GM21423 (cell line): ENCODE measurements around the gene DUSP2.
A peak's percentile ranks its signal among the peaks of the same experiment; 100 is the strongest.

Experiments
- ATAC-seq: cut with Tn5 transposase; IDR thresholded peaks from one replicate; pipeline ENCODE4 v1.9.1; 2021; ENCODE audit warnings: mild to moderate bottlenecking, moderate library complexity; ENCODE audit not compliant: unreplicated experiment

DUSP2 gene

GRCh38 chr2:96135171-96135570 lies 10.1 kb downstream of the DUSP2 start:
- no peak for ATAC-seq

- ATAC-seq: no peak
Measured at GRCh38 chr2:96134421-96134820, 10.8 kb downstream of the DUSP2 start.

DNA sequence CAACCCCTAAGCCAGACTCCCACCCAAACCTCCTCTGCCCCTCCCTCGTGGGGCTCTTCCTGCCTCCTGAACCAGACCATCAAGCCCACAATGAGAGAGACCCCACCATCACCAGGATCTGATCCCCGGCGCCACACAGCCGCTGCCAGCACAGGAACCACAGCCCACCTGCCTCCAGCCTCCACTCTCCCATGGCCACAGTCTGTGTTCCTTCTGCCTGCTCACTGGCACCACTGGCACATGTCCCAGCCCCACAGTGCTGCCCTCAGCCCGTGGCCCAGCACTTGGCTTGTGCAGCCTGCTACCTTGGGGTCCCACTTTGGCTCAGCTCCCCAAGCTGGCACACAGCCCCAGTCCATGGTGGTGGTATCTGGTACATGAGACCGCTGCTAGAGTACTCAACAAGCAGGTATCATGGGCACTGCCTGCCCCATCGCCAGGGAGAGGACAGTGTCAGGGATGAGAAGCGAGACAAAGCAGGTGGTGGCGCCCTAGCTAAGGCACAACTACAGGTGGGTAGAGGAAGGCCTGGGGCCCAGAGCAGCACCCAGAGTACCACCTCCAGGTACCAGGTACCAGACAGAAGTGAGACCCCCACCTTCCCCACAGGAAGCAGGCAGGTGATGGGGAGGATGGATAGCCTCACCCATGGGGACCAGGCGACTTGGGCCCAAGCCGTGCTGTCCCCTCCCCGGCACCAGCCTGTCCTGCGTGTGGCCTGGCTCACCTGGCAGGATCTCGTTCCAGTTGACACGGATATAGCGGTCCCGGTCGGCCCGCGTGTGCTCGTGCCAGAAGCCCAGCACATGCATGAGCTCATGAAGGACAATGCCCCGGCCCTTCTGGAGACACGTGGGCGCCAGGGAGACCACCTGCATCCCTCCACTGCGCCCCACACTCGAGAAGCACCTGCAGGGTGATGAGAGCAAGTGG lies 13.2 kb downstream of the DUSP2 start:
- ATAC-seq: no peak

GRCh38 chr2:96131152-96131812 lies 14.0 kb downstream of the DUSP2 start:
- no peak for ATAC-seq

DNA sequence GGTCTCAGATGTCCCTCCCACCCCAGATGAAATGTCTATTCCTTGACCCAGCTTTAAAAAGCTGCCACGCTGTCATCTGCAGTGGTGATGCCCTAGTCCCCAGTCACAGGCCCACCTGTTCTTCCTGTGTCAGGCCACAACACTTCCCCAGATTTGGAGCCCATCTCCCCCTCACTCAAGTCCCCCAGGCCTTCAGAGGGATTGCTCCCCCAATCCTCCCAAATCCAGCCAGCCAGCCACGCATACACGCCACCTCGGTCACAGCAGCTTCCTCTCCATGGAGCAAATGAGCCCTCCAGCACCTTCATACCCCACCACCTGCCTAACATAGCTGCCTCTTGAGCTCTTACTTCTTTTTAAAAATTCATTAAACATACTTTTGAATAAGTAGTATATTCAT lies 14.8 kb downstream of the DUSP2 start:
- no peak for ATAC-seq

GRCh38 chr2:96129528-96130120 lies 15.6 kb downstream of the DUSP2 start:
- ATAC-seq: no peak

GRCh38 chr2:96128456-96128855 lies 16.8 kb downstream of the DUSP2 start:
- no peak for ATAC-seq

- no peak for ATAC-seq
Measured at GRCh38 chr2:96124406-96125265, 20.6 kb downstream of the DUSP2 start.

DNA sequence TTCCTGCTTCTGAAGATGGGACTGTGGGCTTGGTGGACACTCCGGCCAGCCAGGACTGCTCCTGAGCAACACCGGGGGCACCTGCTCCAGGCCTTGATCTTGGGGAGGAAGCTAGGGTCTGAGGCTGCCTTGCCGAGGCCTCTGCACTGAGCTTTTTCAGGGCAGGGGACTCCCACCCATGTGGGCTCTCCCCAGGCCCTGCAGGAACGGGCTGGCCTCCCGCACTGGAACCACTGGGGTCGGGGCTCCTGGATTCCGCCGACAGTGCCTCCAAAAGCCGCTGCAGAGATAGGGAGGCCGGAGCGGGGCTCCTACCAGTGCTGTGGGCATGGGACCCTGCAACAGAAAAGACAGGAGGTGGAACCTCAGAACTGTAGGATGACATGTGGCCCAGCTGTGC lies 21.3 kb downstream of the DUSP2 start:
- ATAC-seq: no peak

DNA sequence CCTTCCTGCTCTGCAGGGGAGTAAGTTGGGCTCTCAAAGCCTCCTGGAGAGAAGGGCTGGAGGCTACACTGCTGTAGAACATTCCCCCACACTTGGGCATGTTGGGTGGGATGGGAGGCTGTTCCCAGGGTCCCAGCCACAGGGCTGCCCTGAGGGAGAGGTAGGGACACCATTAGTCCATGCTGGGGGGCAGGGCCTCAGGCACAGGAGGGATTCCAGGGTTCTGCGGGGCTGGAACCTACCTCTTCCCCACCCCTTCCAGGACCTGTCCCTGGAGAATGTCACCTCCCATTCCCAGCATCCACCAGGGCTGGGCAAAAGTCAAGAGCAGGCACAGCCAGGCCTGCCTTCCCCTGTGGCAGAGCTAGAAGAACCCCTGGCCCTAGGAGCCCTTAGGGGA lies 21.9 kb downstream of the DUSP2 start:
- ATAC-seq: no peak

DNA sequence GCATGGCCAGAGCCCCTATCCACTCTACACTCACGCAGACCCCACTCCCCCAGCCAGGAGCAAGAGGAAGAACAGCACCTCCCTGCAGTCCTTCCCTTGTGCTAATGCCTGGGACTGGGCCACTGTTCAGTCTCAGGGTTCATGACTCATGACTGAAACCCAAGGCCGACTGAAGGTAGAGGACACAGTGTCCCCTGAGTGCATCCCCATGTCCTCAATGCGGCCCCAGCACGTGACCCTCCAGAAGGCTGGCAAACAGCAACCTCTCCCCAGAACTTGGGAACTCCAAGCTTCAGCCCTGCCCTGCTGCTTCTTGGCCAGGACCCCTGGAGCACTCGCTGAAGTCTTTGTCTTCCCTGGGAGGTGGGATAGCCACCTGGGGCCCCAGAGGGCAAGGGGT lies 22.8 kb downstream of the DUSP2 start:
- ATAC-seq: no peak

DNA sequence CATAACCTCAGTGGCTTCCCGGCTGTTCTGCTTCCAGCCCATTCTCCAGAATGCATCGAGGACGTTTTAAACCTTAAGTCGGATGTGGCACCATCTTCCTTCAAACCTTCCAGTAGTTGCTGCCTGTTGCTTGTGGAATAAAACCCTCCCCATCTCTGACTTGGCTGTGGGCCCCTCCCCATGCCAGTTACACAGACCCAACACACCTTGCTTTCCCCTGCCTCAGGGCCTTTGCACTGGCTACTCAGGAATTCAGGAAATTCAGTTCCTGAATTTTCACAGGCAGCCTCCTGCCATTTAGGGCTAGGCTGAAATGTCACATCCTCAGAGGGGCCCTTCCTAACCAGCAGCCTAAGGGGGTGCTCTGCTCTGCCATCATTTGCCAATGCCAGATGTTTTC lies 23.8 kb downstream of the DUSP2 start:
- no peak for ATAC-seq

DNA sequence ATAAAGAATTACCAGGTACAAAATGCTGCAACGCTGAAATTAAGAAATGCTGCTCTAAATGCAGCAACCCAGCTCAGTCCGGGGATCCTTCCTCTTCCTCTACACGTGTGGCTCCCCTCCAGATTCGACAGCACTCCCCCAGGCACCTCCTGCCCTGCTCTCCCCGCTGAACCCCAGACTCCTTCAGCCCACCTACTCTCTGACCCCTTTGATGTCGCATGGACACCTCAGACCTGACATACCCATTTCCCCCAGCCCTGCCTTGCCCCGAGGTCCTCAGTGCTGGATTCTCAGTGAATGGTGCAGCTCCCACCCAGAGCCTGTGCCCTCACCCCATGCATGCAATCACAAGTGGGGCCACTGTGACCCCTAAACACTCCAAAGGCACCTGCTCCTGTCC lies 24.2 kb downstream of the DUSP2 start:
- ATAC-seq: no peak

DNA sequence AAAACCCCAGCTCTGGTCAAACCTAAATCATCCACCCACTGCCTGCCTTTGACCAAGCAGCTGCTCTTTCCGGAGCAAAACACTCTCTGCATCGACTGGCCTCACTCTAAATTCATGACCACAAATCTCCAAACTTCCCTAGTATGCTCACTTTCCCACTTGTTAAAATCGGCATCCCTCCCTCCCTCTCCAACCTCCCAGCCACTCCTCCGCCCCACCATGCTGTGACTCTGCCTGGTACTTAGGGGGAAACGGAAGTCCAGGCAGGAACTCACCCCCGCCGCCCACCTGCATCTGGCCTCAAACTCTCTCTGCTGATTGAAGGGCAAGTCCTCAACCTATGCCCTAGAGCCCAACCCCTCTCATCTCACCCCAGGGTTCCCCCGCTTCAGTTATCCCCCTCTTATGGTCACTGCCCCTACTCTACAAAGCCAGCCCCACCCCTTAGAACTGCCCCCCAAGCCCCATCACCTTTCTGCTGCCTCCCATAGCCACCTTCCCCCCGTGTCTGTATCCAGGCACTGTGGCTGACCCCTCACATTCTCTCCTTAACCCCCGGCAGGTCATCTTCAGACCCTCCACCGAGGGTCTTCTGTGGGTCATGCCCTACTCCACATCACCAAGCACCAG lies 25.0 kb downstream of the DUSP2 start:
- ATAC-seq: no peak

- ATAC-seq: no peak
Measured at GRCh38 chr2:96119389-96119751, 25.9 kb downstream of the DUSP2 start.

- ATAC-seq: no peak
Measured at GRCh38 chr2:96118698-96119388, 26.4 kb downstream of the DUSP2 start.

DNA sequence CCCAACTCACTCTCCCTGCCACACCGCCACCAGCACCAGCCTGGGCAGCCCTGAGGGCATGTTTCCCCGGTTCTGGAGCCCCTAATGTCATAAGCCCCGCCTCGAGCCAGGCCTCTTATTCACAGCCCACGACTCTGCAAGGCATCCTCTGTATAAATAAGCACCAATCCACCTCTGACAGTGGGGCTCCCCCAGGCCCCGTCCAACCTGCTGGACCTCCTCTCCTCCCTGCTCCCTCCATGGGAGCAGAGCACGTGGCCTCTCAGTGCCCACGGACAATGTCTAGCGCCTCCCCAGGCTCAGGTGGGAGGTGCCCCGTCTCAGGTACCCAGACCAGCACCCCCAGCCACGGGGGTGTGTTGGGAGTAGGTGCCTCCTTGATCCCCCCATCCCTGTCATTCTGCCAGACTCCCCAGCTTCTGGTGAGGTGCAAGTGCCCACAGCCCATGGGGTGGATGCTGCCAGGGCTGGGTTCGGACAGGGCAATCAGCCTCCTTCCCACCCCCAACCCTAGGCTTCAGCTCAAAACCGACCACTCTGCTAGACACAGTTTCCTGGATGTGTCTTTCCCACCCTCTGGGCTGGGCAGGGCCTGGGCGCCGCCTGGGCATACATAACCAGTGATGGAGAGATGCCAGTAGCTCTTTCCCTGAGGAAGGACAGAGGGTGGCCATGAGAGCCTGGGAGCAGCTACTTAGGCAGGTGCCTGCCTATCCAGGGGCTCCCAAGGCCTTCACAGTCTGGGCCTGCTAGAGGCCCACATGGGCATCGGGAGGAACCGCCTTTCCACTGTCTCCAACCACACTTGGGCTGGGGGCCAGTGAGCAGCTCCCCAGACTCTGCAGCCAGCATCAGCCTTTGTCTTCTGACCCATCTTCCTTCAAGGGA lies 27.3 kb downstream of the DUSP2 start:
- no peak for ATAC-seq

GRCh38 chr2:96116879-96117533 lies 28.2 kb downstream of the DUSP2 start:
- ATAC-seq: peak; percentile 62
